Astrocyte of the spinal cord (primary cell): ENCODE results near the gene TACC2.

ENCODE experiments used
- DNase-seq: peaks from one replicate; pipeline ENCODE4 v3.0.0; 2011; ENCODE audit warnings: low read depth, low spot score
- H3K4me3 ChIP-seq: 2 replicates; pipeline ENCODE4 v1.5.1; 2011; ENCODE audit warnings: low read depth, mild to moderate bottlenecking, low read length, moderate library complexity
- in situ Hi-C: cut with HindIII; loops from 2 replicates; pipeline ENCODE4 v1.10.0; 2017; ENCODE audit warnings: low sequenced_read_pairs
- TF ChIP-seq, protein P1 (sequence below): IDR thresholded peaks from 2 replicates; pipeline ENCODE4 v1.5.1; 2012; ENCODE audit warnings: low read depth, mild to moderate bottlenecking, low read length, inconsistent platforms

Gene TACC2

DNA sequence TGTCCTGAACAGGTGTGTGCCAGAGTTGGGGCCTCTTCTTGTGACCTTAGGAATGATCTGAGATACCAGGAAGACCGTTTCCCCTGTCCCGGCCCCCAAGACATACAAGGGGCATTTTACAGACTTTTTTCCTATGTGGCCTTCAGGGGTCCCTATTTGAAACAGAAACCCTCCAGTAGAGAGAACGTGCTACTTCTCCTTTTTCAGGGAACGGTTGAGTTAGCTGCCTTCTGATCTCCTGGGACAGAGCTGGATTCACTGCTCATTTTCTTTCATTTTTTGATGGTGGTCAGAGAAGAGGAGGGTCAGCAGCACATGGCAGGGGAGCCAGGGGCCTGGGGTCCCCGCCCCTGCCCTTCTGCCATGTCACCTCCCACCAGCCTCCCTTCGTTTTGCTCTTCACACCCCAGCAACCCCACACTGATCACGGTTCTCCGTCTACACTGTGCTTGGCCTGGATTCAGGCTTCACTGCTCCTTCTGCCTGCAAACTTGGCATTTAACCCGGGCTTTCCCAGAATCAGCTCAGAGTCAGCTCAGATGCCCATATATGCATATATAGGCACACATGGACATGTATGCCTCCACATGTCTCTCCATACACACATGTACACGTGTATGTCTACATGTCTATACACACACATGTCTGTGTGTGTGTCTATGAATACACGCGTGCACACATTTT lies 144.1 kb downstream of the TACC2 start:
- in situ Hi-C loops, result no loop called here
- H3K4me3 ChIP-seq, result no peak overlapping the region
- no peak for DNase-seq
- TF ChIP-seq, protein P1, sequence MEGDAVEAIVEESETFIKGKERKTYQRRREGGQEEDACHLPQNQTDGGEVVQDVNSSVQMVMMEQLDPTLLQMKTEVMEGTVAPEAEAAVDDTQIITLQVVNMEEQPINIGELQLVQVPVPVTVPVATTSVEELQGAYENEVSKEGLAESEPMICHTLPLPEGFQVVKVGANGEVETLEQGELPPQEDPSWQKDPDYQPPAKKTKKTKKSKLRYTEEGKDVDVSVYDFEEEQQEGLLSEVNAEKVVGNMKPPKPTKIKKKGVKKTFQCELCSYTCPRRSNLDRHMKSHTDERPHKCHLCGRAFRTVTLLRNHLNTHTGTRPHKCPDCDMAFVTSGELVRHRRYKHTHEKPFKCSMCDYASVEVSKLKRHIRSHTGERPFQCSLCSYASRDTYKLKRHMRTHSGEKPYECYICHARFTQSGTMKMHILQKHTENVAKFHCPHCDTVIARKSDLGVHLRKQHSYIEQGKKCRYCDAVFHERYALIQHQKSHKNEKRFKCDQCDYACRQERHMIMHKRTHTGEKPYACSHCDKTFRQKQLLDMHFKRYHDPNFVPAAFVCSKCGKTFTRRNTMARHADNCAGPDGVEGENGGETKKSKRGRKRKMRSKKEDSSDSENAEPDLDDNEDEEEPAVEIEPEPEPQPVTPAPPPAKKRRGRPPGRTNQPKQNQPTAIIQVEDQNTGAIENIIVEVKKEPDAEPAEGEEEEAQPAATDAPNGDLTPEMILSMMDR, result no peak

DNA sequence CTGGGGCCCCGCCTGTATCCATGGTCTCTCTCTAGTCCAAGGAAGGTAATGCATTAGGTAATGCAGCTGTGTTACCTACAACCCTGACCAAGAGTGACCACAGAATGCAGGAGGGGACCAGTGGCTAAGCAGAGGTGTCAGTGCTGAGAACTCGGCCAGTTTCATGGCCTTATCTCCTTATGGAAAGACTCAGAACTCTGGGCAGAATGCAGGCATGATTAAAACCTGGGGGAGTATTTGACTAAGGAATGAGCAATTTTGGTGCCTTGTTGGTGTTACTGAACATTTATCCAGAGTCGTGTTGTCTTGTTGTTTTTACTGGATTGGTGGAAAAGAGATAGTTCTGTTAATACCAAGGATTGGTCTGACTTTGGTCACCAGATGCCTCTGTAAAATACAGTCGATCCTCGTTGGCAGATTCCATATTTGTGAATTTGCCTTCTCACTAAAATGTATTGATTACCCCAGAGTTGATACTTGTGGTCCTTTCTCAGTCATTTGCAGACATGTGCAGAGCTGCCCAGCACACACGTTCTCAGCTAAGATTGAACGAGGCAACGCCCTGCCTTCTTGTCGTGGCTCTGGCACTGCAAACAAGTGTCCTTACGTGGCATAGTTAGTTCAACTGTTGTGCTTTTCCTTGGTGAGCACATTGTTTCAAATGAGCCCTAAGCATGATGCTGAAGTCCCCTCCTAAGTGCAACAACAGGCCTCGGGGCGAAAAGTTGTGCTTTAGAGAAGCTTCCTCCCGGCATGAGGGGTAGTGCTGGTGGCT lies 146.5 kb downstream of the TACC2 start:
- TF ChIP-seq, protein P1, result no peak
- H3K4me3 ChIP-seq, result no peak overlapping the region
- no peak for DNase-seq
- in situ Hi-C loops, result no loop called here

DNA sequence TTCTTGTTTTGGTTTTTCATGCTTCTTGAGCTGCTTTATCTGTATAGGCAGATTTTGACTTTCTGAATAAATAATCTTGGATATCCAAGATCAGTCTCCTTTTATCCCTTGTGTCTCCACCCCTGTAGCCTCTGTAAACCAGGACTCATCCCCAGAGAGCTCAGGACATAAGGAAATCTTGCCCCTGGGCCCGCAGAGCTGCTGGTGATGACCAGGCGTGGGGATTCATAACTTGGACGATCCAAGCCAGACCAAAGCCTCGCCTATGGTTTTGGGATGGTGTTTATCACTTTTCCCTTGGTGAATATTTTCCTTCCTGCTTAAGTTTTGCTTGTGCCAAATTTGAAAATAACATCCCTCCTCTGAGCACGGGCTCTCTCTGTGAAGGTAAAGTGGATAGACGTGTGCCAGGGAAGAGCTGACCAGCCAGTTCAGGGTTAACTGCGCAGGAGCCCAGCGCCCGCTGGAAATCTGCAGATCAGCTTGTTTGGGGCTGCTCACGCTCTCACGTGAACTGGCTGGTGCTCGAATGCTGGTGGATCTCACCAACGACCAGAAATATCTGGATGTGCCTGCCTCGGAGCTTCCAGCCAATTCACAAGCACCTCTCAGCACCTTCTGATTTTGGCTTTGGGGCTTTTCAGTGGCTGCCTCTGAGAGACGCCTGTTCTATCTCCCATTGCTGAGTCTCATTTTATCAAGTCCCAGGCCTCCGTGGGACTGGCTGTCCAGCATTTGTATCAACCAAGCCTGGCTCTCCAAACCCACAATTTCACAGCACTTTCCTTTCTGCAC lies 150.1 kb downstream of the TACC2 start:
- no peak for DNase-seq
- in situ Hi-C loops, result no loop called here
- TF ChIP-seq, protein P1, result no peak
- no peak overlapping the region for H3K4me3 ChIP-seq

DNA sequence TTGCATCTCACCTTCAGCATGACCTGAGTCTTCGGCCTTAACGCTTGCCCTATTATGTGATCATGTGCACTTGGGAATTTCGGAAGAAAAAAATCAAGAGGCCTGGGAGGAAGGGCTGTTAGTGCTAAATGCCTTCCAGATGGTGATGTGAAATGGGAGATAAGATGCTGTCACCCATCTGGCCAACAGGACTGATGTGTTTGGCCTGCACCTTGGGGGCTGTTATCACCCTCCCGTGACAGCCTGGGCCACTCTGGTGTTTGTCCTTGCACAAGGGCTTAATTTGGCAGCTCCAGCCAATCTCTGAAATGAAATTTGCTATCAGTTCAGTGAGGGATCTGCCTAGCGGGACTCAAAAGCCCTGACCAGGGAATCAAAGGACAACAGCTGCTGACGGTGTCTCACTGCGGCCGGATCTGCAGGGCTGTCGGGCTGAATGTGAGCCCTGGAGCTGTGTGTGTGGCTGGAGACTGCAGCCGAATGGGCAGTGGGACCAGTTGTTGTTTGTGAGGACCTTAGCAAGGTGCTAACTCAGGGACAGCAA lies 150.7 kb downstream of the TACC2 start:
- no peak for DNase-seq
- no peak overlapping the region for H3K4me3 ChIP-seq
- TF ChIP-seq, protein P1, result no peak
- in situ Hi-C loops, result no loop called here

DNA sequence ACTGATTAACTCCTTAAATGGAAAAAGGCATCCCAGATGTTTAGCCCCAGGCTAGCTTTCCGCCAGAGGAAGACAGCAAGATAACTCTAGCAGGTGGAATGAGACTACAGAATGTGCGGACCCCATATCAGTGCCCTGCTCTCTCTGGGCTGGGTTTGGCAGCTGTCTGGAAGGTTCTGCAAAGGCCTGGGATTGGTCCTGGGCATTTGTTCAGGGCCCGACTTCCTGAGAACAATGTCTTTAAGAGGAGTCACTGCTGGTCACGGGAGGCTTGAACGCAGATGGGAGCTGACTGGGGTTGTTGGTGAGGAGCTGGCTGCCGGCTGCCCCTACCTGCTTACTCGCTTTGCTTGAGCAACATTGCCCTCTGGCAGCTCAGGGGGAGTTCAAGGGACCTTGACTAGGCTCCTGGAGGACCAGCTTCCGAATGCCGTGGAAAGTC lies 151.5 kb downstream of the TACC2 start:
- TF ChIP-seq, protein P1, result no peak
- DNase-seq, result peak; percentile 64

DNA sequence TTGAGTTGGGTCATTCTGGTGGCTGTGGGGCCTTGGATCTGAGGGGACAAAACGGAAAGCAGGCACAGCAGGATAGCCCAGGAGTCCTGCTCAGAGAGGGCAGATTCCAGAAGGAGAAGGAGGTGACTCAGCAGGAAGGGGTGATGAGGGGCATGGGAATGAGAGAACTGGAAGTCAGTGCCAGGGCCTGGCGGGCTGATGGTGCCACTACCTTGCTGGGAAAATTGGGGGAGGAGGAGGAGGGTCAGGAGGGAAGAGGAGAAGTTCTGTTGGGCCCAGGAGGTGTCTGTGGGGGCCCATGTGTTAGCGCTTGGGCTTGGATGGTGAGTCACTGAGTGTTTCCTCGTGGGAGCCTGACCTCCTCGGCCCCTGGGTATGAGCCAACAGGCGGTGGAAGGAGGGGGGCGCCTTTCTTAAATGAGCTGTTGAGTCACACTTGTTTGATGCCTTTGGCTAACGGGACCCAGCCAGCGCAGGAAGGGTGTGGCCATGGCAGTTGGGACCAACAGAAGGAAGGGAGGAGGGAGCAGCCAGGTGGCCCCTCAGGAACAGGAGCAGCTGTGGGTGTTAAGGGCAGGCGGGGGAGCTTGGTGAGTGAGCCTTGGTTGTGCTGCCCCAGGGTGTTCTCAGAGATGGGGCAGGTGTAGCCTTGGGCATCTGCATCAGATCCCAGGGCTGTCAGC lies 152.1 kb downstream of the TACC2 start:
- TF ChIP-seq, protein P1, result no peak
- peak; percentile 95 for DNase-seq
- H3K4me3 ChIP-seq, result no peak overlapping the region
- in situ Hi-C loops, result no loop called here

More for the DNA sequence above, 151.5 kb downstream of the TACC2 start:
- in situ Hi-C loops, result no loop called here
- no peak overlapping the region for H3K4me3 ChIP-seq
